IMR-90 (cell line): ENCODE data around the gene CDH23. TPM values are rescaled to one million over a fixed set of nuclear protein-coding genes. Genes with fewer than 3 reads are reported as not detected.

Experiments
- ATAC-seq: fragments of 200-7000 bp; cut with Tn5 transposase; 2 replicates; pipeline ENCODE4 v1.9.1; 2020; ENCODE audit warnings: low read depth, mild to moderate bottlenecking, moderate library complexity
- BruUV-seq: library from RNA; stranded (reverse); fragments of 400-500 nt; replicated peaks from 2 replicates; lab custom pipeline; 2021; lab: Mats Ljungman, UMichigan
- CTCF ChIA-PET: fragments of 300-600 bp; formaldehyde crosslinking; extraction: SDS; loops from one replicate; lab custom pipeline; 2021; ENCODE audit warnings: antibody characterized with exemption; lab: Yijun Ruan, JAX
- POLR2A ChIA-PET: fragments of 300-600 bp; sonication (Branson Sonifier 250); formaldehyde crosslinking; loops from one replicate; lab custom pipeline; 2022; ENCODE audit warnings: antibody characterized with exemption; ENCODE audit not compliant: unreplicated experiment; lab: Charles Lee
- DNase-seq: peaks from one replicate; pipeline ENCODE4 v3.0.0; 2013
- H2AFZ ChIP-seq: replicated peaks from 2 replicates; pipeline ENCODE3; 2013; ENCODE audit warnings: low read length, mild to moderate bottlenecking; ENCODE audit not compliant: poor library complexity
- H2AK5ac ChIP-seq: 2 replicates; pipeline ENCODE4 v1.6.1; 2013; ENCODE audit warnings: low read depth, low read length, inconsistent platforms
- H2AK9ac ChIP-seq: replicated peaks from 2 replicates; pipeline ENCODE3; 2013; ENCODE audit warnings: mild to moderate bottlenecking, low read depth, low read length, moderate library complexity; ENCODE audit not compliant: poor library complexity
- H2BK120ac ChIP-seq: 2 replicates; pipeline ENCODE4 v1.6.1; 2013; ENCODE audit warnings: low read depth, low read length, inconsistent platforms
- H2BK15ac ChIP-seq: 3 replicates; pipeline ENCODE4 v1.6.1; 2013; ENCODE audit warnings: low read depth, low read length, inconsistent platforms
- H2BK20ac ChIP-seq: 2 replicates; pipeline ENCODE4 v1.6.1; 2013; ENCODE audit warnings: low read depth, mild to moderate bottlenecking, inconsistent platforms, low read length, moderate library complexity
- H2BK5ac ChIP-seq: 2 replicates; pipeline ENCODE4 v1.6.1; 2013; ENCODE audit warnings: mild to moderate bottlenecking, low read depth, low read length, inconsistent platforms; ENCODE audit not compliant: poor library complexity, severe bottlenecking
- H3K14ac ChIP-seq: replicated peaks from 2 replicates; pipeline ENCODE4 v1.6.1; 2013; ENCODE audit warnings: low read depth, low read length, inconsistent platforms
- H3K18ac ChIP-seq: 2 replicates; pipeline ENCODE4 v1.6.1; 2013; ENCODE audit warnings: low read depth, low read length, control low read depth
- H3K23ac ChIP-seq: 2 replicates; pipeline ENCODE4 v1.6.1; 2013; ENCODE audit warnings: low read depth, low read length, inconsistent platforms
- H3K27ac ChIP-seq: 2 replicates; pipeline ENCODE4 v1.5.1; 2013; ENCODE audit warnings: mild to moderate bottlenecking, control low read depth, low read length; ENCODE audit not compliant: insufficient read depth
- H3K27me3 ChIP-seq: 2 replicates; pipeline ENCODE4 v1.6.1; 2013; ENCODE audit warnings: low read length; ENCODE audit not compliant: control insufficient read depth, insufficient read depth
- H3K36me3 ChIP-seq: 2 replicates; pipeline ENCODE4 v1.6.1; 2013; ENCODE audit warnings: low read length, mixed read lengths; ENCODE audit not compliant: control insufficient read depth, insufficient read depth
- H3K4ac ChIP-seq: 2 replicates; pipeline ENCODE4 v1.6.1; 2013; ENCODE audit warnings: low read depth, low read length, inconsistent platforms
- H3K4me1 ChIP-seq: 2 replicates; pipeline ENCODE4 v1.6.1; 2013; ENCODE audit warnings: low read length, mixed read lengths; ENCODE audit not compliant: control insufficient read depth, insufficient read depth
- H3K4me2 ChIP-seq: 2 replicates; pipeline ENCODE4 v1.6.1; 2013; ENCODE audit warnings: low read depth, mild to moderate bottlenecking, control low read depth, low read length, moderate library complexity
- H3K4me3 ChIP-seq: 2 replicates; pipeline ENCODE4 v1.5.1; 2013; ENCODE audit warnings: low read depth, mild to moderate bottlenecking, control low read depth, low read length, moderate library complexity; ENCODE audit not compliant: insufficient read depth
- H3K56ac ChIP-seq: 2 replicates; pipeline ENCODE4 v1.6.1; 2013; ENCODE audit warnings: low read length, inconsistent platforms; ENCODE audit not compliant: insufficient read depth; ENCODE audit errors: extremely low read depth
- H3K79me1 ChIP-seq, 2 experiments: 2 replicates each; pipeline ENCODE4 v1.6.1; 2013; ENCODE audit warnings: low read length in 2 of 2, inconsistent platforms in 1 of 2, low read depth in 1 of 2
- H3K9ac ChIP-seq: 2 replicates; pipeline ENCODE4 v1.6.1; 2013; ENCODE audit warnings: low read depth, low read length, control low read depth
- H3K9me1 ChIP-seq: 2 replicates; pipeline ENCODE4 v1.6.1; 2013; ENCODE audit warnings: low read length, inconsistent platforms; ENCODE audit not compliant: insufficient read depth
- H3K9me3 ChIP-seq: 2 replicates; pipeline ENCODE4 v1.6.1; 2013; ENCODE audit warnings: low read length; ENCODE audit not compliant: control insufficient read depth, insufficient read depth
- H4K20me1 ChIP-seq: 2 replicates; pipeline ENCODE4 v1.6.1; 2013; ENCODE audit warnings: low read length, inconsistent platforms; ENCODE audit not compliant: insufficient read depth
- H4K5ac ChIP-seq: 2 replicates; pipeline ENCODE4 v1.6.1; 2013; ENCODE audit warnings: mild to moderate bottlenecking, low read depth, low read length, control low read depth
- H4K8ac ChIP-seq, 2 experiments: 2 replicates each; pipeline ENCODE4 v1.6.1; 2013; ENCODE audit warnings: low read depth in 2 of 2, low read length in 2 of 2, control low read depth in 1 of 2, inconsistent platforms in 1 of 2
- H4K91ac ChIP-seq: 2 replicates; pipeline ENCODE4 v1.6.1; 2013; ENCODE audit warnings: low read depth, low read length, inconsistent platforms; ENCODE audit not compliant: insufficient read depth
- BHLHE40 ChIP-seq: fragments of 150-350 bp; IDR thresholded peaks from 2 replicates; pipeline ENCODE4 v1.6.1; 2016; ENCODE audit warnings: mild to moderate bottlenecking, low read depth, low read length
- CEBPB ChIP-seq: IDR thresholded peaks from 2 replicates; pipeline ENCODE4 v1.6.1; 2012; ENCODE audit warnings: low read depth, low read length, improper control_type of control experiment
- CHD1 ChIP-seq: IDR thresholded peaks from 2 replicates; pipeline ENCODE4 v1.6.1; 2012; ENCODE audit warnings: low read depth, low read length, improper control_type of control experiment
- CTCF ChIP-seq: conservative IDR thresholded peaks from 2 replicates; pipeline ENCODE4 v1.5.1; 2012; ENCODE audit warnings: mild to moderate bottlenecking, low read depth, low read length, improper control_type of control experiment
- ELK1 ChIP-seq: fragments of 150-350 bp; IDR thresholded peaks from 2 replicates; pipeline ENCODE4 v1.6.1; 2016; ENCODE audit warnings: low read depth, mild to moderate bottlenecking, low read length, moderate library complexity, borderline replicate concordance
- FOS ChIP-seq: fragments of 150-350 bp; IDR thresholded peaks from 2 replicates; pipeline ENCODE4 v1.6.1; 2016; ENCODE audit warnings: low read depth, low read length
- MAFK ChIP-seq: IDR thresholded peaks from 2 replicates; pipeline ENCODE4 v1.6.1; 2012; ENCODE audit warnings: low read depth, low read length, improper control_type of control experiment
- MAZ ChIP-seq: IDR thresholded peaks from 2 replicates; pipeline ENCODE4 v1.6.1; 2012; ENCODE audit warnings: low read depth, mild to moderate bottlenecking, low read length, improper control_type of control experiment, moderate library complexity, borderline replicate concordance
- MXI1 ChIP-seq: IDR thresholded peaks from 2 replicates; pipeline ENCODE4 v1.6.1; 2012; ENCODE audit warnings: low read depth, mild to moderate bottlenecking, low read length, moderate library complexity, borderline replicate concordance
- NFE2L2 ChIP-seq: fragments of 150-350 bp; IDR thresholded peaks from 2 replicates; pipeline ENCODE4 v1.6.1; 2016; ENCODE audit warnings: low read depth, mild to moderate bottlenecking, low read length
- POLR2A ChIP-seq: IDR thresholded peaks from 2 replicates; pipeline ENCODE4 v1.6.1; 2012; ENCODE audit warnings: mild to moderate bottlenecking, low read depth, low read length
- RAD21 ChIP-seq: IDR thresholded peaks from 2 replicates; pipeline ENCODE4 v1.6.1; 2012; ENCODE audit warnings: low read length, improper control_type of control experiment
- RCOR1 ChIP-seq: IDR thresholded peaks from 2 replicates; pipeline ENCODE4 v1.6.1; 2012; ENCODE audit warnings: mild to moderate bottlenecking, low read length, improper control_type of control experiment; ENCODE audit not compliant: insufficient replicate concordance
- RFX5 ChIP-seq: IDR thresholded peaks from 2 replicates; pipeline ENCODE4 v1.8.0; 2012; ENCODE audit warnings: low read depth, mild to moderate bottlenecking, low read length, moderate library complexity
- SMC3 ChIP-seq: fragments of 150-350 bp; IDR thresholded peaks from 2 replicates; pipeline ENCODE4 v1.6.1; 2016; ENCODE audit warnings: low read depth, mild to moderate bottlenecking, antibody characterized with exemption, low read length, moderate library complexity
- WGBS, 2 experiments: methylation state at CpG; one replicate each; pipeline versions ENCODE4 v1.1.5 to v1.1.7; 2013; ENCODE audit warnings: missing lambda C conversion rate in 2 of 2; ENCODE audit not compliant: insufficient read length in 1 of 2; ENCODE audit errors: extremely low coverage in 2 of 2; 5-methylcytosine and 5-hydroxymethylcytosine counted together
- dilution Hi-C: fragments of 300-500 bp; cut with HindIII; formaldehyde crosslinking; loops from one replicate; pipeline ENCODE4 v1.14.3; 2018; ENCODE audit warnings: low sequenced_read_pairs; ENCODE audit not compliant: unreplicated experiment
- in situ Hi-C: fragments of 300-500 bp; cut with MboI; formaldehyde crosslinking; loops from 3 replicates; pipeline ENCODE4 v1.14.3; 2019; ENCODE audit warnings: low sequenced_read_pairs, inconsistent platforms, mixed read lengths
- intact Hi-C: fragments of 100-400 bp; cut with micrococcal nuclease; formaldehyde crosslinking; loops from 2 replicates; pipeline ENCODE4 v1.10.0; 2022
- polyA plus RNA-seq, 3 experiments: library from polyadenylated mRNA; depleted of rRNA; stranded (reverse); fragments of >200 nt; gene quantifications; 2 replicates each; pipeline ENCODE4 v1.2.3, GENCODE V29; 2012; ENCODE audit warnings: low replicate concordance in 1 of 3
- total RNA-seq: library from RNA; depleted of rRNA; stranded (reverse); fragments of >200 nt; gene quantifications from 2 replicates; pipeline ENCODE4 v1.2.3, GENCODE V29; 2012

Gene CDH23
- total and polyA plus RNA-seq, 2 of the 4 experiments (the other 2 are of a cell fraction), result under 0.01 to 0.03 TPM

- CTCF ChIA-PET, result no interaction called here
- Histone ChIP-seq H2BK120ac (no peak overlapping the region), H3K4me3 (no peak overlapping the region), H4K5ac (no peak overlapping the region), H2BK20ac (no peak overlapping the region), H4K20me1 (no peaks in the 10 kb centered on the region), H3K56ac (no peak overlapping the region), H3K9me3 (no peaks in the 10 kb centered on the region), H3K4me1 (no peaks in the 10 kb centered on the region), H2BK15ac (no peak overlapping the region), H4K91ac (no peak overlapping the region), H3K27me3 (peaks cover 20% of the 10 kb centered on the region; the same call in 1 of the 2 replicates), H2AK5ac (no peak overlapping the region), H3K23ac (no peak overlapping the region), H3K4ac (no peak overlapping the region), H3K18ac (no peak overlapping the region), H3K9me1 (no peaks in the 10 kb centered on the region), H3K79me1 (no peaks in the 10 kb centered on the region), H2AFZ (no peak overlapping the region), H3K36me3 (no peaks in the 10 kb centered on the region), H2AK9ac (no peak overlapping the region), H2BK5ac (no peak overlapping the region), H3K27ac (no peak overlapping the region), H3K9ac (no peak overlapping the region), H4K8ac (no peak overlapping the region), H3K14ac (no peak overlapping the region), H3K4me2 (no peak overlapping the region)
- dilution Hi-C loops, result no loop called here
- WGBS, 2 experiments, result 70% methylated on average over 3 of the region's 4 CpGs; no CpG with 5 or more reads in 1 of the 2 experiments
- intact Hi-C loops, result no loop called here
- POLR2A ChIA-PET, result no interaction called here
- in situ Hi-C loops, result loop anchor here (10.0 kb wide), 1 partner anchor 289 kb away; the partner anchor contains the start of gene SLC29A3
- ATAC-seq, result no peak
- TF ChIP-seq RFX5, result no peak
- TF ChIP-seq SMC3, result no peak
- TF ChIP-seq MXI1, result no peak
- TF ChIP-seq MAFK, result no peak
- TF ChIP-seq ELK1, result no peak
- TF ChIP-seq MAZ, result no peak
- no peak for TF ChIP-seq RAD21
- TF ChIP-seq CEBPB, result no peak
- no peak for TF ChIP-seq NFE2L2
- no peak for TF ChIP-seq CHD1
- no peak for TF ChIP-seq POLR2A
- TF ChIP-seq RCOR1, result no peak
- TF ChIP-seq FOS, result no peak
- no peak for TF ChIP-seq BHLHE40
- no peak for TF ChIP-seq CTCF
- no TSS peak for BruUV-seq
- no peak for DNase-seq
Observed at GRCh38 chr10:71603754-71604153, 207.0 kb downstream of the CDH23 start.
